ENCODE results near the gene RPTOR.
"Not testable (repeated sequence)": the region's sequence is repeated elsewhere in the genome, so short reads cannot be mapped to it uniquely, and the experiment has no call there.

RPTOR gene

GRCh38 chr17:80621335-80621996 is 76.8 kb downstream of the RPTOR start:
- no peak for DNase-seq

- no peak for DNase-seq
Observed at GRCh38 chr17:80621997-80622357, 77.3 kb downstream of the RPTOR start.

GRCh38 chr17:80624864-80625263 is 80.2 kb downstream of the RPTOR start:
- DNase-seq = no peak

- DNase-seq = no peak
Observed at GRCh38 chr17:80625627-80626026, 81.0 kb downstream of the RPTOR start.

GRCh38 chr17:80628881-80629280 is 84.2 kb downstream of the RPTOR start:
- DNase-seq = not testable (repeated sequence)

GRCh38 chr17:80629298-80630028 is 84.8 kb downstream of the RPTOR start:
- DNase-seq = no peak

GRCh38 chr17:80630560-80631120 is 86.0 kb downstream of the RPTOR start:
- DNase-seq = no peak

- DNase-seq = no peak
Observed at GRCh38 chr17:80631142-80632045, 86.8 kb downstream of the RPTOR start.

- no peak for DNase-seq
Observed at GRCh38 chr17:80632046-80632581, 87.5 kb downstream of the RPTOR start.

GRCh38 chr17:80633207-80633606 is 88.6 kb downstream of the RPTOR start:
- no peak for DNase-seq

- no peak for DNase-seq
Observed at GRCh38 chr17:80633994-80634566, 89.4 kb downstream of the RPTOR start.

GRCh38 chr17:80636361-80637018 is 91.9 kb downstream of the RPTOR start:
- no peak for DNase-seq

- DNase-seq = no peak
Observed at GRCh38 chr17:80637048-80637781, 92.6 kb downstream of the RPTOR start.

GRCh38 chr17:80639658-80640057 is 95.0 kb downstream of the RPTOR start:
- DNase-seq = no peak

GRCh38 chr17:80640366-80641084 is 95.9 kb downstream of the RPTOR start:
- no peak for DNase-seq

- no peak for DNase-seq
Observed at GRCh38 chr17:80643326-80644099, 98.9 kb downstream of the RPTOR start.

GRCh38 chr17:80644536-80644935 is 99.9 kb downstream of the RPTOR start:
- no peak for DNase-seq

- DNase-seq = no peak
Observed at GRCh38 chr17:80645706-80646325, 101.2 kb downstream of the RPTOR start.

- DNase-seq = no peak
Observed at GRCh38 chr17:80646328-80646727, 101.7 kb downstream of the RPTOR start.

All from CD4-positive, alpha-beta T cell treated with Interleukin-4 for 4 hours (primary cell).